ENCODE results near the gene RDH8. TPM values are rescaled to one million over a fixed set of nuclear protein-coding genes. Genes with fewer than 3 reads are reported as not detected.

Gene RDH8
- total RNA-seq, result not detected

GRCh38 chr19:10013316-10013715, at the start of gene RDH8:
Gene RDH8, plus strand, starts transcription at chr19:10013483. Its CDS starts 15 bp downstream, at chr19:10013498.
- no peak within 1 kb of the TSS for H3K4me3 Mint-ChIP-seq
- H3K27me3 Mint-ChIP-seq, result peaks cover 55% of the 10 kb centered on the region
- no peak within 1 kb of the TSS for H3K27ac Mint-ChIP-seq

GRCh38 chr19:9966024-9966423, 47.3 kb upstream of the RDH8 start:
- no peaks in the 10 kb centered on the region for H3K36me3 Mint-ChIP-seq
- no peak overlapping the region for H3K4me3 Mint-ChIP-seq
- H3K4me1 Mint-ChIP-seq, result peaks cover 2% of the 10 kb centered on the region
- no peak for DNase-seq
- peaks cover 54% of the 10 kb centered on the region for H3K27me3 Mint-ChIP-seq
- no peak overlapping the region for H3K27ac Mint-ChIP-seq
- no peaks in the 10 kb centered on the region for H3K9me3 Mint-ChIP-seq

More at GRCh38 chr19:10013316-10013715, at the start of gene RDH8:
- Mint-ChIP-seq H3K9me3 (no peaks in the 10 kb centered on the region), H3K4me1 (peaks cover 9% of the 10 kb centered on the region), H3K36me3 (no peaks in the 10 kb centered on the region)
- no peak for DNase-seq

- no peaks in the 10 kb centered on the region for H3K36me3 Mint-ChIP-seq
- no peak overlapping the region for H3K4me3 Mint-ChIP-seq
- no peak overlapping the region for H3K27ac Mint-ChIP-seq
- H3K27me3 Mint-ChIP-seq, result peaks cover 53% of the 10 kb centered on the region
- DNase-seq, result no peak
- peaks cover 2% of the 10 kb centered on the region for H3K4me1 Mint-ChIP-seq
- H3K9me3 Mint-ChIP-seq, result no peaks in the 10 kb centered on the region
These were observed 46.8 kb upstream of the RDH8 start for GRCh38 chr19:9966448-9966847.

- Mint-ChIP-seq H3K27ac (no peak overlapping the region), H3K27me3 (peaks cover 50% of the 10 kb centered on the region), H3K4me1 (peaks cover 2% of the 10 kb centered on the region), H3K4me3 (no peak overlapping the region), H3K36me3 (no peaks in the 10 kb centered on the region), H3K9me3 (peaks cover 3% of the 10 kb centered on the region)
- no peak for DNase-seq
These were observed 46.0 kb upstream of the RDH8 start for GRCh38 chr19:9967326-9967725.

GRCh38 chr19:9968820-9969687, 44.2 kb upstream of the RDH8 start:
- Mint-ChIP-seq H3K36me3 (no peaks in the 10 kb centered on the region), H3K27ac (no peak overlapping the region), H3K4me3 (no peak overlapping the region), H3K4me1 (peaks cover 2% of the 10 kb centered on the region), H3K27me3 (peaks cover 38% of the 10 kb centered on the region), H3K9me3 (peaks cover 3% of the 10 kb centered on the region)
- DNase-seq, result no peak

- H3K9me3 Mint-ChIP-seq, result peaks cover 3% of the 10 kb centered on the region
These were observed 43.7 kb upstream of the RDH8 start for GRCh38 chr19:9969688-9969975.

GRCh38 chr19:9970481-9970880, 42.8 kb upstream of the RDH8 start:
- no peak for DNase-seq
- H3K36me3 Mint-ChIP-seq, result no peaks in the 10 kb centered on the region
- H3K9me3 Mint-ChIP-seq, result peaks cover 3% of the 10 kb centered on the region
- H3K27me3 Mint-ChIP-seq, result peaks cover 31% of the 10 kb centered on the region
- no peak overlapping the region for H3K4me3 Mint-ChIP-seq
- no peak overlapping the region for H3K27ac Mint-ChIP-seq
- peaks cover 2% of the 10 kb centered on the region for H3K4me1 Mint-ChIP-seq

More at GRCh38 chr19:9969688-9969975, 43.7 kb upstream of the RDH8 start:
- DNase-seq, result no peak
- Mint-ChIP-seq H3K36me3 (no peaks in the 10 kb centered on the region), H3K4me3 (no peak overlapping the region), H3K4me1 (peaks cover 2% of the 10 kb centered on the region), H3K27ac (no peak overlapping the region), H3K27me3 (peaks cover 38% of the 10 kb centered on the region)

- Mint-ChIP-seq H3K27ac (no peak overlapping the region), H3K27me3 (peaks cover 24% of the 10 kb centered on the region), H3K4me1 (peaks cover 2% of the 10 kb centered on the region), H3K9me3 (peaks cover 3% of the 10 kb centered on the region), H3K36me3 (no peaks in the 10 kb centered on the region), H3K4me3 (no peak overlapping the region)
- DNase-seq, result no peak
These were observed 42.0 kb upstream of the RDH8 start for GRCh38 chr19:9971166-9971897.

- Mint-ChIP-seq H3K4me1 (no peaks in the 10 kb centered on the region), H3K27me3 (peaks cover 19% of the 10 kb centered on the region), H3K36me3 (no peaks in the 10 kb centered on the region), H3K9me3 (peaks cover 3% of the 10 kb centered on the region), H3K27ac (no peak overlapping the region), H3K4me3 (no peak overlapping the region)
- no peak for DNase-seq
These were observed 41.2 kb upstream of the RDH8 start for GRCh38 chr19:9972103-9972502.

GRCh38 chr19:9981406-9982260, 31.6 kb upstream of the RDH8 start:
- H3K9me3 Mint-ChIP-seq, result peaks cover 4% of the 10 kb centered on the region
- H3K36me3 Mint-ChIP-seq, result peaks cover 2% of the 10 kb centered on the region
- DNase-seq, result no peak
- peaks cover 21% of the 10 kb centered on the region for H3K27me3 Mint-ChIP-seq
- no peak overlapping the region for H3K27ac Mint-ChIP-seq
- H3K4me3 Mint-ChIP-seq, result no peak overlapping the region
- no peaks in the 10 kb centered on the region for H3K4me1 Mint-ChIP-seq

- Mint-ChIP-seq H3K4me3 (no peak overlapping the region), H3K9me3 (no peaks in the 10 kb centered on the region), H3K27me3 (peaks cover 26% of the 10 kb centered on the region), H3K27ac (no peak overlapping the region), H3K36me3 (no peaks in the 10 kb centered on the region), H3K4me1 (no peaks in the 10 kb centered on the region)
- DNase-seq, result no peak
These were observed 26.4 kb upstream of the RDH8 start for GRCh38 chr19:9986787-9987281.

GRCh38 chr19:9989504-9989903, 23.8 kb upstream of the RDH8 start:
- H3K27me3 Mint-ChIP-seq, result peaks cover 12% of the 10 kb centered on the region
- no peak for DNase-seq
- H3K36me3 Mint-ChIP-seq, result no peaks in the 10 kb centered on the region
- H3K27ac Mint-ChIP-seq, result no peak overlapping the region
- H3K4me3 Mint-ChIP-seq, result no peak overlapping the region
- H3K4me1 Mint-ChIP-seq, result no peaks in the 10 kb centered on the region
- no peaks in the 10 kb centered on the region for H3K9me3 Mint-ChIP-seq

- Mint-ChIP-seq H3K4me1 (no peaks in the 10 kb centered on the region), H3K4me3 (no peak overlapping the region), H3K27ac (no peak overlapping the region), H3K27me3 (peaks cover 9% of the 10 kb centered on the region), H3K9me3 (no peaks in the 10 kb centered on the region), H3K36me3 (no peaks in the 10 kb centered on the region)
- DNase-seq, result no peak
These were observed 21.7 kb upstream of the RDH8 start for GRCh38 chr19:9991425-9992191.

GRCh38 chr19:9995084-9995483, 18.2 kb upstream of the RDH8 start:
- H3K9me3 Mint-ChIP-seq, result no peaks in the 10 kb centered on the region
- no peaks in the 10 kb centered on the region for H3K36me3 Mint-ChIP-seq
- H3K27ac Mint-ChIP-seq, result no peak overlapping the region
- H3K4me1 Mint-ChIP-seq, result no peaks in the 10 kb centered on the region
- no peak for DNase-seq
- no peak overlapping the region for H3K4me3 Mint-ChIP-seq
- H3K27me3 Mint-ChIP-seq, result peaks cover 33% of the 10 kb centered on the region

Measured in activated naive CD8-positive, alpha-beta T cell treated with anti-CD3 and anti-CD28 coated beads for 36 hours (primary cell).